ENCODE measurements around the gene ARHGAP42.

The ARHGAP42 gene

GRCh38 chr11:100831929-100832494 is 144.9 kb downstream of the ARHGAP42 start:
- no peak for DNase-seq (ENCODE audit: low read depth in 2 of 2)

GRCh38 chr11:100832829-100833228 is 145.7 kb downstream of the ARHGAP42 start:
- no peak for DNase-seq (ENCODE audit: low read depth in 2 of 2)

GRCh38 chr11:100833276-100833675 is 146.2 kb downstream of the ARHGAP42 start:
- no peak for DNase-seq (ENCODE audit: low read depth in 2 of 2)

GRCh38 chr11:100835854-100836253 is 148.8 kb downstream of the ARHGAP42 start:
- DNase-seq (ENCODE audit: low read depth in 2 of 2), result no peak

GRCh38 chr11:100837311-100837710 is 150.2 kb downstream of the ARHGAP42 start:
- no peak for DNase-seq (ENCODE audit: low read depth in 2 of 2)

GRCh38 chr11:100841711-100842407 is 154.8 kb downstream of the ARHGAP42 start:
- DNase-seq (ENCODE audit: low read depth in 2 of 2), result no peak

- DNase-seq (ENCODE audit: low read depth in 2 of 2), result no peak
Observed at GRCh38 chr11:100847696-100848216, 160.7 kb downstream of the ARHGAP42 start.

GRCh38 chr11:100849009-100849900 is 162.2 kb downstream of the ARHGAP42 start:
- DNase-seq (ENCODE audit: low read depth in 2 of 2), result no peak

- no peak for DNase-seq (ENCODE audit: low read depth in 2 of 2)
Observed at GRCh38 chr11:100849901-100850235, 162.8 kb downstream of the ARHGAP42 start.

- DNase-seq (ENCODE audit: low read depth in 2 of 2), result no peak
Observed at GRCh38 chr11:100851147-100851546, 164.1 kb downstream of the ARHGAP42 start.

GRCh38 chr11:100851584-100852152 is 164.6 kb downstream of the ARHGAP42 start:
- no peak for DNase-seq (ENCODE audit: low read depth in 2 of 2)

- DNase-seq (ENCODE audit: low read depth in 2 of 2), result no peak
Observed at GRCh38 chr11:100855466-100856067, 168.5 kb downstream of the ARHGAP42 start.

- DNase-seq (ENCODE audit: low read depth in 2 of 2), result no peak
Observed at GRCh38 chr11:100857236-100858005, 170.3 kb downstream of the ARHGAP42 start.

- DNase-seq (ENCODE audit: low read depth in 2 of 2), result no peak
Observed at GRCh38 chr11:100860318-100861155, 173.4 kb downstream of the ARHGAP42 start.

- no peak for DNase-seq (ENCODE audit: low read depth in 2 of 2)
Observed at GRCh38 chr11:100861212-100861611, 174.1 kb downstream of the ARHGAP42 start.

GRCh38 chr11:100863080-100863581 is 176.0 kb downstream of the ARHGAP42 start:
- no peak for DNase-seq (ENCODE audit: low read depth in 2 of 2)

- DNase-seq (ENCODE audit: low read depth in 2 of 2), result no peak
Observed at GRCh38 chr11:100865443-100866065, 178.5 kb downstream of the ARHGAP42 start.

GRCh38 chr11:100866453-100866852 is 179.4 kb downstream of the ARHGAP42 start:
- no peak for DNase-seq (ENCODE audit: low read depth in 2 of 2)

GRCh38 chr11:100867606-100868005 is 180.5 kb downstream of the ARHGAP42 start:
- DNase-seq (ENCODE audit: low read depth in 2 of 2), result no peak

Data from stimulated activated CD4-positive, alpha-beta T cell treated with anti-CD3 and anti-CD28 coated beads, Interleukin-12 subunit alpha, Interleukin-12 subunit beta, amount 100 ng/mL, for 24 hours (primary cell).